IPS-15b (cell line): ENCODE measurements around the gene CMTM3.
"Not testable (repeated sequence)": the region's sequence is repeated elsewhere in the genome, so short reads cannot be mapped to it uniquely, and the experiment has no call there.

Experiments
- H3K27me3 ChIP-seq: one replicate; pipeline ENCODE4 v1.6.1; 2013; ENCODE audit warnings: low read length; ENCODE audit not compliant: control insufficient read depth, insufficient read depth
- H3K36me3 ChIP-seq: one replicate; pipeline ENCODE4 v1.6.1; 2013; ENCODE audit warnings: low read length; ENCODE audit not compliant: control insufficient read depth, insufficient read depth
- H3K4me1 ChIP-seq: one replicate; pipeline ENCODE4 v1.6.1; 2013; ENCODE audit warnings: mild to moderate bottlenecking, low read length; ENCODE audit not compliant: control insufficient read depth, insufficient read depth
- H3K4me3 ChIP-seq: one replicate; pipeline ENCODE4 v1.5.1; 2013; ENCODE audit warnings: low read depth, low read length
- H3K9ac ChIP-seq: one replicate; pipeline ENCODE4 v1.6.1; 2013; ENCODE audit warnings: low read depth, mild to moderate bottlenecking, low read length
- H3K9me3 ChIP-seq: one replicate; pipeline ENCODE4 v1.6.1; 2013; ENCODE audit warnings: mild to moderate bottlenecking, low read length; ENCODE audit not compliant: control insufficient read depth, insufficient read depth

Gene CMTM3

DNA sequence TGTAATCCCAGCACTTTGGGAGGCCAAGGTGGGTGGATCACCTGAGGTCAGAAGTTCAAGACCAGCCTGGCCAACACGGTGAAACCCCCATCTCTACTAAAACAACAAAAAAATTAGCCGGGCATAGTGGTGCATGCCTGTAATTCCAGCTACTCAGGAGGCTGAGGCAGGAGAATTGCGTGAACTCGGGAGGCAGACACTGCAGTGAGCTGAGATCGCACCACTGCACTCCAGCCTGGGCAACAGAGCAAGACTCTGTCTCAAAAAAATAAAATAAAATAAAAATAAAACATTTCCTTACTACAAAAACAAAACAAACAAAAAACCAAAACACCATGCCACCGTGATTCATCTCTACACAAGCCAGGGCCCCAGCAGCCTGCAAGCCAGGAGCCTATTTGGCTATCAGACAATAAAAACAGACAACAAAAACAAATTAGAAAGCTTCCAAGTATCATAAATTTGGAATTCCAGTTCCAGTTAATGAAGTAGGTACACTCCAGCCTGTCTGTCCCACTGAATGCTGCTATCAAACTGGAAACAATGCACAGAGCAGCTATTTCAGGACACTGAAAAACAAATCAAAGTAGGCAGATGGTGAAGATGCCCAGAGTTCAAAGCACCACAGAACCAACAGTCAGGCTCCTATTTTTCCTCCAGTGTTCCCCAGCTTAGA, 57.3 kb downstream of the CMTM3 start:
- H3K4me3 ChIP-seq, H3K4me1 ChIP-seq, H3K27me3 ChIP-seq, H3K9me3 ChIP-seq, H3K36me3 ChIP-seq, H3K9ac ChIP-seq: not testable (repeated sequence)

- no peaks in the 10 kb centered on the region for H3K27me3 ChIP-seq
- H3K9me3 ChIP-seq = no peaks in the 10 kb centered on the region
- H3K36me3 ChIP-seq = no peaks in the 10 kb centered on the region
- H3K4me1 ChIP-seq = peaks cover 6% of the 10 kb centered on the region
- no peak overlapping the region for H3K4me3 ChIP-seq
- H3K9ac ChIP-seq = no peak overlapping the region
Observed at GRCh38 chr16:66662445-66663194, 58.1 kb downstream of the CMTM3 start.
